ENCODE results near the gene SLC29A2.

DNA sequence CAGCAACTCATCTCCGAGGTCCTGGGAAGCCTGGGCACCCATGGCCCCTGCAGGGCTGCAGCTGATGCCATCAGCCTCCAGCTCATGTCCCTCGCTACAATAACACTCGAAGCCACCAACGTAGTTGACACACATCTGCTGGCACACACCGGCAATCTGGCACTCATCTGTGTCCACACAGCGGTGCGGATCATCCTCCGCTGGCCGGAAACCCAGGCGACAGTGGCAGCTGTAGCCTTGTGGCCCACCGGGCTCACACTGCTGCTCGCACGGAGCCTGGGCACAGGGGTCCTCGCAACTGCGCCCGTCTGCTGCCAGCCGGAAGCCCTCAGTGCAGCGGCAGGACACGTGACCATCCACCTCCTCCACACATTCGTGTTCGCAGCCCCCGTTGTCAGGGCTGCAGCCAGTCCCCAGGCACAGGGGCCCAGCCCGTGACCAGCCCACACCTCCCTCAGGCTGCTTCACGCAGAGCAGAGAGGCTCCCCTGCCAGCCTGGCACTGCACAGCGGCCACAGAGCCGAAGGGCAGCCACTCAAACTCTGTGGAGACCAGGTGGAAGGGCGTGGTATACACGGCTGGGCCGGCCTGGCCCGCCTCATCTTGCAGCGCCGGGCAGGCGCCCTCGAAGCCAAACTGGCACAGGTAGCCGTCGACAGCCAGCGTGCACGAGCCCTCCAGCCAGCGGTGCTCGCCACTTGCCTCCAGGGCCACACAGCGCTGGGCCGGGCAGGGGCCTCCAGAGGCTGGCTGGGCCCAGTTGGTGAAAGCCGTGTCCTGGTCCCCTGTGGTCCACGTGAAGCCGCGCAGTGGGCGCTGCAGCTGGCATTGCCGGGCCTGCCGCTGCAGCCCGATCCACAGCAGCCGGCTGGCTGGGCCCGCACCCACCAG, 55.4 kb downstream of the SLC29A2 start:
- TF ChIP-seq POLR2AphosphoS5 (IDR thresholded peaks at IDR 0.05; ENCODE audit: low read depth, low read length) (no peak), SIX5 (IDR thresholded peaks at IDR 0.05; ENCODE audit: low read depth, low read length) (no peak), SIN3A (conservative IDR thresholded peaks at IDR 0.05 in 1 of 2, IDR thresholded peaks at IDR 0.05 in 1 of 2; ENCODE audit: low read depth in 1 of 2, low read length in 2 of 2) (no peak), EP300 (IDR thresholded peaks at IDR 0.05; ENCODE audit: borderline replicate concordance in 1 of 2, low read depth in 2 of 2, low read length in 2 of 2) (no peak), EZH2 (IDR thresholded peaks at IDR 0.05; ENCODE audit: low read depth, low read length, severe bottlenecking) (no peak), HDAC2 (IDR thresholded peaks at IDR 0.05; ENCODE audit: borderline replicate concordance in 1 of 2, low read depth in 2 of 2, low read length in 2 of 2) (no peak)
- TF ChIP-seq, protein P1, sequence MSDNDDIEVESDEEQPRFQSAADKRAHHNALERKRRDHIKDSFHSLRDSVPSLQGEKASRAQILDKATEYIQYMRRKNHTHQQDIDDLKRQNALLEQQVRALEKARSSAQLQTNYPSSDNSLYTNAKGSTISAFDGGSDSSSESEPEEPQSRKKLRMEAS (IDR thresholded peaks at IDR 0.05): no peak
- TF ChIP-seq, protein P2, sequence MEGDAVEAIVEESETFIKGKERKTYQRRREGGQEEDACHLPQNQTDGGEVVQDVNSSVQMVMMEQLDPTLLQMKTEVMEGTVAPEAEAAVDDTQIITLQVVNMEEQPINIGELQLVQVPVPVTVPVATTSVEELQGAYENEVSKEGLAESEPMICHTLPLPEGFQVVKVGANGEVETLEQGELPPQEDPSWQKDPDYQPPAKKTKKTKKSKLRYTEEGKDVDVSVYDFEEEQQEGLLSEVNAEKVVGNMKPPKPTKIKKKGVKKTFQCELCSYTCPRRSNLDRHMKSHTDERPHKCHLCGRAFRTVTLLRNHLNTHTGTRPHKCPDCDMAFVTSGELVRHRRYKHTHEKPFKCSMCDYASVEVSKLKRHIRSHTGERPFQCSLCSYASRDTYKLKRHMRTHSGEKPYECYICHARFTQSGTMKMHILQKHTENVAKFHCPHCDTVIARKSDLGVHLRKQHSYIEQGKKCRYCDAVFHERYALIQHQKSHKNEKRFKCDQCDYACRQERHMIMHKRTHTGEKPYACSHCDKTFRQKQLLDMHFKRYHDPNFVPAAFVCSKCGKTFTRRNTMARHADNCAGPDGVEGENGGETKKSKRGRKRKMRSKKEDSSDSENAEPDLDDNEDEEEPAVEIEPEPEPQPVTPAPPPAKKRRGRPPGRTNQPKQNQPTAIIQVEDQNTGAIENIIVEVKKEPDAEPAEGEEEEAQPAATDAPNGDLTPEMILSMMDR (IDR thresholded peaks at IDR 0.05; ENCODE audit: control extremely low read depth in 1 of 3, insufficient read depth in 1 of 3, low read depth in 1 of 3, low read length in 3 of 3): no peak
